ENCODE measurements around the gene SLCO1B1.
"Not testable (repeated sequence)": the region's sequence is repeated elsewhere in the genome, so short reads cannot be mapped to it uniquely, and the experiment has no call there.

SLCO1B1 gene, protein sequence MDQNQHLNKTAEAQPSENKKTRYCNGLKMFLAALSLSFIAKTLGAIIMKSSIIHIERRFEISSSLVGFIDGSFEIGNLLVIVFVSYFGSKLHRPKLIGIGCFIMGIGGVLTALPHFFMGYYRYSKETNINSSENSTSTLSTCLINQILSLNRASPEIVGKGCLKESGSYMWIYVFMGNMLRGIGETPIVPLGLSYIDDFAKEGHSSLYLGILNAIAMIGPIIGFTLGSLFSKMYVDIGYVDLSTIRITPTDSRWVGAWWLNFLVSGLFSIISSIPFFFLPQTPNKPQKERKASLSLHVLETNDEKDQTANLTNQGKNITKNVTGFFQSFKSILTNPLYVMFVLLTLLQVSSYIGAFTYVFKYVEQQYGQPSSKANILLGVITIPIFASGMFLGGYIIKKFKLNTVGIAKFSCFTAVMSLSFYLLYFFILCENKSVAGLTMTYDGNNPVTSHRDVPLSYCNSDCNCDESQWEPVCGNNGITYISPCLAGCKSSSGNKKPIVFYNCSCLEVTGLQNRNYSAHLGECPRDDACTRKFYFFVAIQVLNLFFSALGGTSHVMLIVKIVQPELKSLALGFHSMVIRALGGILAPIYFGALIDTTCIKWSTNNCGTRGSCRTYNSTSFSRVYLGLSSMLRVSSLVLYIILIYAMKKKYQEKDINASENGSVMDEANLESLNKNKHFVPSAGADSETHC

DNA sequence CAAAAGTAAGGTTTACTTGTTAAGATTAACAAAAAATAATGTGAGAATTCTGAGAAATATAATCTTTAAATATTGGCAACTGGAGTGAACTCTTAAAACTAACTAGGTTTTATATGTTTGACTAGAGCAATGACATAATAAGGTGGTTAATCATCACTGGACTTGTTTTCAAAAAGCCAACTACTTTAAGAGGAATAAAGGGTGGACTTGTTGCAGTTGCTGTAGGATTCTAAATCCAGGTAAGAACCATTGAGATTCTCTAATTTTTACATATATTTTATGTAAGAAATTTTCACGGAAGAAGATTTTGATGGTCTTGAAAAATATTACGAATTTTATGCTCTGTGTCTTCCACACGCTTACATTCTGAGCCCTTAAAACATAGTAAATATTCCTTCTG, at the start of gene SLCO1B1:
TSS of gene SLCO1B1 (plus strand) at position 197 of the 400 bp plus-strand sequence. CDS start 10,381 bp downstream, outside the sequence.
- H3K27ac ChIP-seq: no peak within 1 kb of the TSS
- no peak within 1 kb of the TSS for H2AFZ ChIP-seq
- H3K36me3 ChIP-seq (ENCODE audit: control insufficient read depth, insufficient read depth, low read length): no peaks in the 10 kb centered on the region
- H3K9me3 ChIP-seq (ENCODE audit: control insufficient read depth, low read length): no peaks in the 10 kb centered on the region
- no peak within 1 kb of the TSS for H3K4me2 ChIP-seq (ENCODE audit: low read length)
- no peak within 1 kb of the TSS for H3K9ac ChIP-seq
- H3K4me1 ChIP-seq: no peaks in the 10 kb centered on the region
- no peaks in the 10 kb centered on the region for H3K27me3 ChIP-seq (ENCODE audit: control insufficient read depth, insufficient read depth, low read length)
- TF ChIP-seq CTCF (IDR thresholded peaks at IDR 0.05): no peak
- H3K4me3 ChIP-seq (ENCODE audit: low read depth, low read length): no peak within 1 kb of the TSS
- H3K79me2 ChIP-seq: no peaks in the 10 kb centered on the region

- H3K9me3 ChIP-seq (ENCODE audit: control insufficient read depth, low read length); H3K36me3 ChIP-seq (ENCODE audit: control insufficient read depth, insufficient read depth, low read length); H3K27me3 ChIP-seq (ENCODE audit: control insufficient read depth, insufficient read depth, low read length); H3K27ac ChIP-seq; H3K4me1 ChIP-seq; H3K4me2 ChIP-seq (ENCODE audit: low read length); H3K9ac ChIP-seq; H2AFZ ChIP-seq; H3K79me2 ChIP-seq; H3K4me3 ChIP-seq (ENCODE audit: low read depth, low read length): not testable (repeated sequence)
Observed at GRCh38 chr12:21084753-21085152, 46.2 kb upstream of the SLCO1B1 start.

- Histone ChIP-seq H3K79me2 (no peaks in the 10 kb centered on the region), H3K36me3 (ENCODE audit: control insufficient read depth, insufficient read depth, low read length) (no peaks in the 10 kb centered on the region), H3K27me3 (ENCODE audit: control insufficient read depth, insufficient read depth, low read length) (no peaks in the 10 kb centered on the region), H2AFZ (no peak overlapping the region), H3K9me3 (ENCODE audit: control insufficient read depth, low read length) (no peaks in the 10 kb centered on the region), H3K4me3 (ENCODE audit: low read depth, low read length) (no peak overlapping the region), H3K4me1 (no peaks in the 10 kb centered on the region), H3K4me2 (ENCODE audit: low read length) (no peak overlapping the region), H3K27ac (no peak overlapping the region), H3K9ac (no peak overlapping the region)
- TF ChIP-seq CTCF (IDR thresholded peaks at IDR 0.05): no peak
Observed at GRCh38 chr12:21111732-21112131, 19.3 kb upstream of the SLCO1B1 start.

DNA sequence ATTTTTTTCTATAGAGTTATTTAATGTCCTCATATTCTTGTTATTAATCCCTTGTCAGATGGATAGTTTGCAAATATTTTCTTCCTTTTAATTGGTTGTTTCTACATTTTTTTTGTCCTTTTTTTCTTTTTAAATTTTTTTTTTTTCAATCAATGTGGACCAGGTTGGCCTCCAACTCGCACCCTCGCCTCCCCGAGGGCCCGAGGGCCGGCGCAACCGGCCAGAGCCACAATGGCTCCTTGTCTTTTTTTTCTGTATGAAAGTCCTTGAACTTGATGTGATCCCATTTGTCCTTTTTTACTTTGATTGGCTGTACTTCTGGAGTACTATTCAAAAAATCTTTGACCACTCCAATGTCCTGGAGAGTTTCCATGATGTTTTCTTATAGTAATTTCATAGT, 17.7 kb upstream of the SLCO1B1 start:
- Histone ChIP-seq H3K4me2 (ENCODE audit: low read length) (no peak overlapping the region), H3K4me3 (ENCODE audit: low read depth, low read length) (no peak overlapping the region), H3K79me2 (no peaks in the 10 kb centered on the region), H2AFZ (no peak overlapping the region), H3K27me3 (ENCODE audit: control insufficient read depth, insufficient read depth, low read length) (no peaks in the 10 kb centered on the region), H3K27ac (no peak overlapping the region), H3K4me1 (no peaks in the 10 kb centered on the region), H3K9me3 (ENCODE audit: control insufficient read depth, low read length) (no peaks in the 10 kb centered on the region), H3K9ac (no peak overlapping the region), H3K36me3 (ENCODE audit: control insufficient read depth, insufficient read depth, low read length) (no peaks in the 10 kb centered on the region)
- TF ChIP-seq CTCF (IDR thresholded peaks at IDR 0.05): no peak

DNA sequence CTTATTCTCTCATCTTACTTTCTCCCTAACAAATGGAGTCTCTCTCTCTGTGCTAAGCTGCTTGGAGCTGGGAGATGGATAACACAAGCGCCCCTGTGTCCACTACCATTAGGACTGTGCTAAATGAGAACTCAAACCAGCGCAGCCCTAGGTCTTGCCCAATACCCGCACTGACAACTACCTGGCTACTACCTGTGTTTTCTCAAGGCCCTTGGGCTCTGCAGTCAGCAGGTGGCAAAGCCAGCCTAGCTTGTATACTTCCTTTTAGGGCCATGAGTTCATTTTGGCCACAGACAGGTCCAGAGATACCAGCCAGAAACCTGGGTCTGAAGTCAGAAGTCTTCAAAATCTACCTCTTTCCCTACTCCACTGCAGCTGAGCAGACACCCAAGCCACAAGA, 13.0 kb upstream of the SLCO1B1 start:
- Histone ChIP-seq H3K36me3 (ENCODE audit: control insufficient read depth, insufficient read depth, low read length) (no peaks in the 10 kb centered on the region), H3K9me3 (ENCODE audit: control insufficient read depth, low read length) (no peaks in the 10 kb centered on the region), H3K4me2 (ENCODE audit: low read length) (no peak overlapping the region), H3K79me2 (no peaks in the 10 kb centered on the region), H3K27ac (no peak overlapping the region), H3K27me3 (ENCODE audit: control insufficient read depth, insufficient read depth, low read length) (no peaks in the 10 kb centered on the region), H3K9ac (no peak overlapping the region), H3K4me1 (no peaks in the 10 kb centered on the region), H3K4me3 (ENCODE audit: low read depth, low read length) (no peak overlapping the region), H2AFZ (no peak overlapping the region)
- no peak for TF ChIP-seq CTCF (IDR thresholded peaks at IDR 0.05)
